GM12874 (cell line): Measurements from ENCODE around the gene ASS1.

Source experiments
- TF ChIP-seq, protein P1 (sequence below): IDR thresholded peaks from 2 replicates; pipeline ENCODE4 v1.5.1; 2011; ENCODE audit warnings: low read depth, mild to moderate bottlenecking, control low read depth, low read length, moderate library complexity; ENCODE audit not compliant: insufficient read depth

The ASS1 gene

DNA sequence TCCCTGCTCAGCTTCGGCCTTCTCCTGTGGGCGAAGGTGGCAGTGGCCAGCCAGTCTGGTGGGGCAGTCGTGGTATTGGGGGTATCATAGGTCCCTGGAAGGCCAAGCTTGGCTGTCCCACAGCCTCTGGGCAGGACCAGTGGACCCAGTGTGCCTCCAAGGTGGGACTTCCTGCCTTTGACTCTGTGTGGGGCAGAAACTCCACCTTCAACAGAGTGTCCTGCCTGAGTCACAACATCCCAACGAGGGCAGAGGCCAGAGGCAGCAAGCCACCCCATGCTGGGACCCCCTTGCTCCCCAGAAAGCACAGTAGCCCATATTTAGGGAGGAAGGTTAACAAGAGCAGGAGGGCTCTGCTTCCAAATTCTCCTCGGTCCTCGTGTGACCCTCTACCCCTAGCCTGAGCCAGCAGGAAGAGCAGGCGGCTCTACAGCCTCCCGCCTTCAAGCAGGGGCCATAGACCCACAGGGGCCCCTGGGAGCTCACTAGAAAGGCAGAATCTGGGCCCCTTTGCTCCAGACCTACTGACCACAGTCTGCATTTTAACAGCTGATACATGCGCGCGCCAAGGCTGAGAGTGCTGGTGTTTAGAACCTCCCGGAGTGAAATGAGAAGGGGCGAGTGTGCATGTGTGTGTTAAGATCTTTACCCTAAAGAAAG, 83.0 kb downstream of the ASS1 start:
- TF ChIP-seq, protein P1, sequence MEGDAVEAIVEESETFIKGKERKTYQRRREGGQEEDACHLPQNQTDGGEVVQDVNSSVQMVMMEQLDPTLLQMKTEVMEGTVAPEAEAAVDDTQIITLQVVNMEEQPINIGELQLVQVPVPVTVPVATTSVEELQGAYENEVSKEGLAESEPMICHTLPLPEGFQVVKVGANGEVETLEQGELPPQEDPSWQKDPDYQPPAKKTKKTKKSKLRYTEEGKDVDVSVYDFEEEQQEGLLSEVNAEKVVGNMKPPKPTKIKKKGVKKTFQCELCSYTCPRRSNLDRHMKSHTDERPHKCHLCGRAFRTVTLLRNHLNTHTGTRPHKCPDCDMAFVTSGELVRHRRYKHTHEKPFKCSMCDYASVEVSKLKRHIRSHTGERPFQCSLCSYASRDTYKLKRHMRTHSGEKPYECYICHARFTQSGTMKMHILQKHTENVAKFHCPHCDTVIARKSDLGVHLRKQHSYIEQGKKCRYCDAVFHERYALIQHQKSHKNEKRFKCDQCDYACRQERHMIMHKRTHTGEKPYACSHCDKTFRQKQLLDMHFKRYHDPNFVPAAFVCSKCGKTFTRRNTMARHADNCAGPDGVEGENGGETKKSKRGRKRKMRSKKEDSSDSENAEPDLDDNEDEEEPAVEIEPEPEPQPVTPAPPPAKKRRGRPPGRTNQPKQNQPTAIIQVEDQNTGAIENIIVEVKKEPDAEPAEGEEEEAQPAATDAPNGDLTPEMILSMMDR, result no peak

DNA sequence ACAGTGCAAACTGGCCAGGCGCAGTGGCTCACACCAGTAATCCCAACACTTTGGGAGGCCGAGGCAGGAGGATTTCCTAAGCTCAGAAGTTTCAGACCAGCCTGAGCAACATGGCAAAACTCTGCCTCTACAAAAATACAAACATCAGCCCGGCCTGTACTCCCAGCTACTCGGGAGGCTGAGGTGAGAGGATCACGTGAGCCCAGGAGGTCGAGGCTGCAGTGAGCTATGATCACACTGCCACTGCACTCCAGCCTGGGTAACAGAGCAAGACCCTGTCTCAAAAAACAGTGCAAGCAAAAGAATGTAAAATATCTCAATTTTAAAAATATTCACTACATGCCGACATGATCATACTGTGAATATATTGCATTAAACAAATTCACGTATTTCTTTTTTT, 83.9 kb downstream of the ASS1 start:
- TF ChIP-seq, protein P1, result no peak

DNA sequence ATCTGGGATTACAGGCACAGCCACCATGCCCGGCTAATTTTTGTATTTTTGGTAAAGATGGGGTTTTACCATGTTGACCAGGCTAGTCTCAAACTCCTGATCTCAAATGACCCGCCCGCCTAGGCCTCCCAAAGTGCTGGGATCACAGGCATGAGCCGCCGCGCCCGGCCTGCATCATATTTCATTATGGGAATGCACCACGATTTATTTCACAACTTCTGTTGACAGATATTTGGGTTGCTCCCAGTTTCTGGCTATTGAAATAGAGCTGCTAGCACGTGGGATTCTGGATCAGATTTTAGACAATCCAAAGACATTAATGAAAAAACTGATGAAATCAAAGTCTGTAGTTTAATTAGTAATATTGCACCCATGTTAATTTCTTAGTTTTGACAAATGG, 86.2 kb downstream of the ASS1 start:
- TF ChIP-seq, protein P1, result no peak

DNA sequence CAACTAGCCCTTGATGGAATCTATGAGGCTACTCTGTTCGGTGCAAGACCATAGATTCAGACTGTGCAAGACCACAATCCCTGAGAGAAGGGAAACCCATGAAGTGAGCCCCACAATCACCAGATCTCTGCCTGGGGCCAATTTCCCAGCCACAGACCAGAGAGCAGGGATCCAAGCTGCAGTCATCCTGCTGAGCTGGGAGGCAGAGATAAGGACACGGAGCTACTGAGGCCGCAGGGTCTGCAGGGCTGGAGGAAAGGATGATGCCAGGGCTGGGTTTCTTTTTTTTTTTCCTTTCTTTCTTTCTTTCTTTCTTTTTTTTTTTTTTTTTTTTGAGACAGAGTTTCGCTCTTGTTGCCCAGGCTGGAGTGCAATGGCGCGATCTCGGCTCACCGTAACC, 86.9 kb downstream of the ASS1 start:
- TF ChIP-seq, protein P1, result no peak

DNA sequence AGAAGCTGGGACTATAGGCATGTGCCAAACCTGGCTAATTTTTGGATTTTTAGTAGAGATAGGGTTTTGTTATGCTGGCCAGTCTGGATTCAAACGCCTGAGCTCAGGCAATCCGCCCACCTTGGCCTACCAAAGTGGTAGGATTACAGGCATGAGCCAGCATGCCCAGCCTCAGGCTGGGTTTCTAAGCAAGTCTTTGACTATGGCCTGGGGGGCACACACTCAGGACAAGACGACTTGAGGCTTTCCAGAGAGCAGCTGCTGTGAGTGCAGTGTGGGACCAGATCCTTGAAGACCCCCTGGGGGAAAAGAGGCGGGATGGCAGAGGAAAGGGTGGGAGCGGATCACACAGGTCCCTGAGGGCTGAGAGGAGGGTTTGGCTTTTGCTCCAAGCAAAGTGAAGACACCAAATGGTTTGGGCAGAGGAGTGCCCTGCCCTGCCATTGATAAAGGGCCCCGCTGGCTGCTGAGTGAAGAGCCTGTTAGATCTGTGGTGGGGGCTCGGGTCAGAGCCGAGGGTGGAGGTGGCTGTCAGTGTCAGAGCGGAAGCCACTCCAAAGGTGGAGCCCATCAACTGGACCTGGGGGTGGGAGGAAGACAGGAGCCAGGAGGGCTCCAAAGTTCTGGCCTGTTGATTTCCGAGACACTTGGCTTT, 87.8 kb downstream of the ASS1 start:
- TF ChIP-seq, protein P1, result no peak

DNA sequence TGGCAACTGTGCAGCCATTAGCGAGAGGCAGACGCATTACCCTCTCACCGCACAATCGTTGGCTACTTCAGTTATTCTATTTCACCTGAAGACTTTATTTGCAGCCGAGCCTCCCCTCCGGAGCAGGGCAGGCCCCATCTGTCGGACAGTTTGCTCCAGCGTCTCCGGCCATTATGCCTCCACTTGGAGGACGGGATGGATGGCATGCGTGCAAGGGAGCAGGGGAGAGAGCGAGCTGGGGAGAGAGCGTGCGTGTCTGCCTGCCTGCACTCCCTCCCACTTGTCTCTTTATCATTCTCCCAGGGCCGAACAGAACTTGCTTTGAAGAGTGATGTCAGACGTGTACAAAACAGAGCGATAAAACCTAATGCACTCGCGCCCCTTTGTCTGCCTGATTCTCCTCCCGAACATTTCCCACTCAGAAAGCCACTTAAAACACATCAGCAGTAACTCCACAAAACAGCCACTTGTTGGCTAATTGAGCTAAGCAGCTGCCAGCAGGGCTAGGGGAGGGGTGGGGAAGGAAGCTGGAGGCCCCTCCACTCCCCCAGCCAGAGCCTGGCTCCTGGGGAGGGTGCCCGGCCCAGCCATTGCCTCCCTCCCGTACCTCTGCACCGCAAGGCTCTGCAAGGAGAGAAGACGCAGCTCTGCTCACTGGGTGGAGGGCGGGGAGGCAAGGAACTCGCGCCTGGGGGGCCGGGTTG, 91.2 kb downstream of the ASS1 start:
- TF ChIP-seq, protein P1, result no peak

DNA sequence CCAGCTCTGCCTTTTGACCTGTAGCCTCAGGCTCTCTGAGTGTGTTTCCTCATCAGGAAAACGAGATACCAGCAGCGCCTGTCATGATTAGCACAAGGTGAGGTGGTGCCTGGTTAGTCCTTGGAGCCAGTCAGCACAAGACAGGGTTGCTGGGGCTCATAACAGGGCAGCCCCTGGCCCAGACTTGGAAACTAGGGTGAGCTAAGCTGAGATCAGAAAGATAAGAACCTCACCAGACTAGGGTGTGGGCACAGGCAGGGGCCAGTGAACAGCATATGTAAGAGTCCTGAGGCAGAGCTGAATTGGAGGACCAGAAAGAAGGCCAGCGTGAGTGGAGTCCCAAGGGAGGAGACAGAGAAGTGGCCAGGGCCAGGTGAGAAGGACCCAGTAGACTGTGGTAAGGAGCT, 91.9 kb downstream of the ASS1 start:
- TF ChIP-seq, protein P1, result no peak
